ENCODE data around the gene POLE2.
"Not testable (repeated sequence)": the region's sequence is repeated elsewhere in the genome, so short reads cannot be mapped to it uniquely, and the experiment has no call there.

The POLE2 gene

GRCh38 chr14:49687942-49688700, at the start of gene POLE2:
TSS of gene POLE2 (minus strand) at chr14:49688214. CDS start at chr14:49688203, 11 bp downstream.
- peak; percentile 79 to 92 (median 91) for DNase-seq

- DNase-seq = not testable (repeated sequence)
Measured at GRCh38 chr14:49735669-49736068, 47.7 kb upstream of the POLE2 start.

- DNase-seq = no peak
Measured at GRCh38 chr14:49733836-49734235, 45.8 kb upstream of the POLE2 start.

- DNase-seq = no peak
Measured at GRCh38 chr14:49732896-49733295, 44.9 kb upstream of the POLE2 start.

GRCh38 chr14:49727171-49727570, 39.2 kb upstream of the POLE2 start:
- DNase-seq = no peak

- not testable (repeated sequence) for DNase-seq
Measured at GRCh38 chr14:49721733-49722435, 33.9 kb upstream of the POLE2 start.

GRCh38 chr14:49720744-49721143, 32.7 kb upstream of the POLE2 start:
- DNase-seq = no peak

- not testable (repeated sequence) for DNase-seq
Measured at GRCh38 chr14:49710993-49711392, 23.0 kb upstream of the POLE2 start.

- DNase-seq = not testable (repeated sequence)
Measured at GRCh38 chr14:49704471-49704870, 16.5 kb upstream of the POLE2 start.

- no peak for DNase-seq
Measured at GRCh38 chr14:49703965-49704364, 16.0 kb upstream of the POLE2 start.

GRCh38 chr14:49702725-49703124, 14.7 kb upstream of the POLE2 start:
- DNase-seq = no peak

GRCh38 chr14:49693735-49694124, 5.7 kb upstream of the POLE2 start:
- not testable (repeated sequence) for DNase-seq

- DNase-seq = peak; percentile 72 to 93 (median 91)
Measured at GRCh38 chr14:49692811-49693734, 5.1 kb upstream of the POLE2 start, which contains the start of gene KLHDC1. TSS of gene KLHDC1 (plus strand) at chr14:49693120. CDS start at chr14:49693195, 75 bp downstream.

GRCh38 chr14:49692193-49692757, 4.3 kb upstream of the POLE2 start:
- no peak for DNase-seq

- no peak for DNase-seq
Measured at GRCh38 chr14:49691031-49691430, 3.0 kb upstream of the POLE2 start.

GRCh38 chr14:49688701-49689030, 652 bp upstream of the POLE2 start:
- DNase-seq = no peak

- DNase-seq = no peak
Measured at GRCh38 chr14:49686425-49686824, 1.6 kb downstream of the POLE2 start.

GRCh38 chr14:49679271-49679670, 8.7 kb downstream of the POLE2 start:
- no peak for DNase-seq

GRCh38 chr14:49677643-49678042, 10.4 kb downstream of the POLE2 start:
- no peak for DNase-seq

- no peak for DNase-seq
Measured at GRCh38 chr14:49673586-49673985, 14.4 kb downstream of the POLE2 start.

GRCh38 chr14:49670475-49670874, 17.5 kb downstream of the POLE2 start:
- DNase-seq = no peak

- peak in 1 of 3 experiments; percentile 17 for DNase-seq
Measured at GRCh38 chr14:49659526-49660455, 28.2 kb downstream of the POLE2 start.

Data from NCI-H1417 (cell line).